ENCODE results near the gene MEGF6.

MEGF6 gene

GRCh38 chr1:3570066-3570986 is 41.0 kb downstream of the MEGF6 start:
- no peak for DNase-seq

DNA sequence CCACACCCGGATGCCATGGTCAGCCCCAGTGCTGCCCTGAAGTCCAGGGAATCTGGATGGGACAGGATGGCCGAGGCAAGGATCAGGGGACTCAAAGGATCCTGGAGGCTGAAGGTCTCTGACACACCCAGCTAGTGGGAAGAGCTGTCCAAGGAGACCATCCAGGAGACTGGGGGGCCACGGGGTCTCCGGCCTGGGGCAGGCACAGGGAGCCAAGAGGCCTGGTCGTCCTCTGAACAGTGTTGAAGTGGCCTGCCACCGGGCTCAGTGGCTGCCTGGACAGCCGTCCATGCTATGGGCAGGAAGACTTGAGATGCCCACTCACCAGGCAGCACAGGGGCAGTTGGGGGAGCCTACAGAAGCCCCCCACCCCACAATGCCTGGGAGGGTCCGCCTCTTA is 41.9 kb downstream of the MEGF6 start:
- no peak for DNase-seq

GRCh38 chr1:3568815-3569435 is 42.4 kb downstream of the MEGF6 start:
- no peak for DNase-seq

- DNase-seq: no peak
Measured at GRCh38 chr1:3566951-3567804, 44.1 kb downstream of the MEGF6 start.

GRCh38 chr1:3566003-3566885 is 45.1 kb downstream of the MEGF6 start:
- no peak for DNase-seq

GRCh38 chr1:3564921-3565831 is 46.1 kb downstream of the MEGF6 start:
- DNase-seq: peak; percentile 33

DNA sequence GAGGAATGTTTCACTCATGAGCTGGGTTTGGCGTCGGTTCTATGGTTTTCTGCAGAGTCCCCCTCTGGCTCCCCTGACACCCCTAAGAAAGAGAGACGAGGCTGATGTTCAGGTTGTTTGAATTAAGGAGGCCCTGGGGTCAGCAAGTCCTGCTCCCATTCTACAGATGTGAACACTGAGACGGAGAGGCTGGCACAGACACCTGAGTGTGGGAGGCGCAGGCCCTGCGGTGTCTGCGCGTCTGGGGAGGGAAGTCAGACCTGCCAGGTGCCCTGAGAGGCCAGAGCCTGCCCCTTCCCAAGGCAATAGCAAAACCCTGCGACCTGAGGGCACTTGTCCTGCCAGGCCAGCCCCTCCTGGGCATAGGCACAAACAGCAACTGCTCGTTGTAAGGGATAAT is 47.7 kb downstream of the MEGF6 start:
- no peak for DNase-seq

GRCh38 chr1:3563125-3563524 is 48.2 kb downstream of the MEGF6 start:
- no peak for DNase-seq

- DNase-seq: no peak
Measured at GRCh38 chr1:3562712-3563111, 48.6 kb downstream of the MEGF6 start.

GRCh38 chr1:3561702-3562101 is 49.6 kb downstream of the MEGF6 start:
- DNase-seq: no peak

- DNase-seq: no peak
Measured at GRCh38 chr1:3560981-3561380, 50.3 kb downstream of the MEGF6 start.

GRCh38 chr1:3560251-3560871 is 50.9 kb downstream of the MEGF6 start:
- no peak for DNase-seq

DNA sequence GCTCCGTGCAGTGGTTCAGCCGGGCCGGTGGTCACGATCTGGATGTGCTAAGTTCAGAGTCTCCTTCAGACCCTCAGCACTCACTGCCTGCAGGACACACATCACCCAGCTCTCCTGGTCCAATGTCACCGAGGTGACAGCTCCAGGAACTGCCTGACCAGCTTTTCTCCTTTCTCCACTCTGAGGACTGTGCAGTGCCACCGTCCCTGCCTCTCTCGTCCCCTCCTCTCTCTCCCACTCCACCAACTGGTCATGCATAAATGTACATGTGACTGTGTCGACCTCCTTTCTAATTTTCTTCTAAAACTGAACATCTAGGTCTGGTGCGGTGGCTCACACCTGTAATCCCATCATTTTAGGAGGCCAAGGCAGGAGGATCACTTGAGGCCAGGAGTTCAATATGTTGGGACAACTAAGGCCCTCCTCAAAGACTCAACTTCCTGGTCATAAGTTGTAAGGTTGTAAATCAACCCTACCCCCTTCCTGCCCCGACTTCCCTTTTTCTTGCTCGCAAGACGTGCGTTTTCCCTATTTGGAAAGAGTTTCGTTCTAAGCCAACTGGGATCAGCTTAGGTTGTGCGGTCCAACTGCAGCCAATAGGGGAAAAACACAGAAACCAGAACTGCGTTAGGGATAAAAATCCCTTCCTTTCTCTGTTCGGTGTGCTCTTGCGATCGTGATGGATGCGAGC is 53.1 kb downstream of the MEGF6 start:
- no peak for DNase-seq

DNA sequence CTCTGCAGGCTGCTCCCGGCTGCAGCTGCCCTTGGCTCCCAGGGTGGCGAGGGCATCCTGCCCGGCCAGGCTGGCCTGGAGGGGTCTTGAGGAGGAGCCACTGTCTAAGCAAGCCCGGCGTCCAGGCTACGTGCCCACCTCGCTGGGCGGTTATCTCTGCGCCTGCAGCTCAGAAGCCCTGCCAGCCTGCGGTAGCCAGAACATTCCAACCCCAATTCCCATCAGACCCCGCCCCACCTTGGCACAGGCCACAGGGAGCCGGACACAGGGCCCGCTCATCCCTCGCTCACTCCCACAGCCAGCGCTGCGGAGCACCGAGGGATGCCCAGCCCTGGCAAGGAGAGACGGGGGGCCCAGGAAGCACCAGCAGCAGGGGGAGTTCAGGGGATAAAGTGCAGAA is 53.9 kb downstream of the MEGF6 start:
- DNase-seq: no peak

DNA sequence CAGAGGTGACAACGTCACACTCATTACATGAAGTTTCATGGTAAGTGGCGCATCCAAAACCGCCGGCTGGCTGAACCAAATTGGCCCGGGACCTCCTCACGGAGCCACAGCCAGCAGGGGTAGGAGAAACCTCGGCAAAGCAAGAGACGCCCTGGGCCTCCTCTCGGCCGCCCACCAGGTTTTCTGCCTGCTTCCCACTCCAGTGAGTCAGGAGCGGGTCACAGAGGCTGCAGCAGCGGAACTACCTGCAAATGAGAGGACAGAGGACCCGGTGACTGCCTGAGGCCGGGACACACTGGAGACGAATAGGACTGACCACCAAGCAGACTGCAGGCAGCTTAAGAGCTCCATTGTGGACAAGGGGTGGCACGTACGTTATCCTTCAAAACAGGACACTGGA is 55.0 kb downstream of the MEGF6 start:
- no peak for DNase-seq

GRCh38 chr1:3555131-3555920 is 56.0 kb downstream of the MEGF6 start:
- DNase-seq: no peak

DNA sequence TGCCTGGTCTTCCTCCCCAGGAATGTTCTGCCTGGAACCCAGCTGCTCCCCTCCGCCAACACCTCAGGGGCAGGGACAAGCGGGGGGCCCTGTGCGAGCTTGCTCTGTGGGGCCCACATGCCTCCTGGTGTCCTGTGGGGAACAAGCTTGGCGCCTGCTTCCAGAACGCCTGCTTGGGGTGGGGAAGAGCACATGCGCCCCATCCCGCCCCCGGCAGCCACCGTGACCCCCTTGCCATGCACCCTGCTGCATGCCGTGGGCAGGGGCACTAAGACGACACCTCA is 57.4 kb downstream of the MEGF6 start:
- no peak for DNase-seq

GRCh38 chr1:3553166-3553939 is 58.0 kb downstream of the MEGF6 start:
- no peak for DNase-seq

DNA sequence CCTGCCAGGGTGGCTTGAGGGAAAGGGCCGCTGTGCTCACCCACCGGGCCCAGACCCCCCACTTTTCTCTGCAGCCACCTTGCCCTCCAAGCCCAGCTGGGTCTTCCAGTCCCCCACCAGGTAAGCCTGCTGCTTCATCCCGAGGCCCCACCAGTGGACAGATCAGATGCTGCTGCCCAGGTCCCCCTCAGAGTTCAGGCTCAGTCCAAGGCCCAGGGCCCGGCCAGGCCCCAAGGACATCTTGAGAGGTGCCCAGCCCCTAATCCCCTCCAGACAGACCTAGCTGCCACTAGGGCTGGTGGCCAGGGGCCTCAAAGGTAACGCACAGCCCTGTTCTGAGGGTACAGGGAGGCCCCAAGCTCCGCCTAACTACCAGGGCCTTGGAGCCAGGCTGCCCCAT is 58.6 kb downstream of the MEGF6 start:
- no peak for DNase-seq
